Esophagus muscularis mucosa (tissue), 4 donors: ENCODE data around the gene CDKL5. TPM values are rescaled to one million over a fixed set of nuclear protein-coding genes. Genes with fewer than 3 reads are reported as not detected.
"Not testable (repeated sequence)": the region's sequence is repeated elsewhere in the genome, so short reads cannot be mapped to it uniquely, and the experiment has no call there.

ENCODE experiments used
- DNase-seq: peaks from one replicate; pipeline ENCODE4 v3.0.0-alpha.2; 2017; ENCODE audit errors: extremely low spot score
- H3K27ac ChIP-seq, 4 donors: fragments of 200-600 bp; sonication (generic); replicated peaks in 1 of 4; 1 replicate in 3 of 4; 2 replicates in 1 of 4; pipeline ENCODE4 v1.5.1; 2016 to 2019; ENCODE audit warnings: mild to moderate bottlenecking in 1 of 4
- H3K27me3 ChIP-seq, 4 donors: fragments of 200-600 bp; sonication (generic); one replicate each; pipeline versions ENCODE4 v1.5.1 to v1.6.0; 2016 to 2019
- H3K36me3 ChIP-seq, 4 donors: fragments of 200-600 bp; sonication (generic); one replicate each; pipeline ENCODE4 v1.5.1; 2016 to 2019
- H3K4me1 ChIP-seq, 4 donors: fragments of 200-600 bp; sonication (generic); one replicate each; pipeline ENCODE4 v1.5.1; 2016 to 2019
- H3K4me3 ChIP-seq, 4 donors: fragments of 200-600 bp; sonication (generic); 1 replicate in 2 of 4; 2 replicates in 2 of 4; pipeline ENCODE4 v1.5.1; 2016 to 2019; ENCODE audit warnings: mild to moderate bottlenecking in 4 of 4, moderate library complexity in 1 of 4
- H3K9me3 ChIP-seq, 4 donors: fragments of 200-600 bp; sonication (generic); 1 replicate in 3 of 4; 2 replicates in 1 of 4; pipeline ENCODE4 v1.5.1; 2016 to 2019
- EP300 ChIP-seq: sonication (generic); formaldehyde crosslinking; IDR thresholded peaks from one replicate; pipeline ENCODE4 v1.6.1; 2017; ENCODE audit warnings: antibody characterized with exemption
- POLR2A ChIP-seq: fragments of 450-650 bp; IDR thresholded peaks from one replicate; pipeline ENCODE4 v1.6.1; 2017; ENCODE audit warnings: antibody characterized with exemption, moderate library complexity, mild to moderate bottlenecking, low read depth
- POLR2AphosphoS5 ChIP-seq, 2 donors: sonication (generic); formaldehyde crosslinking; IDR thresholded peaks; one replicate each; pipeline ENCODE4 v1.6.1; 2017; ENCODE audit warnings: antibody characterized with exemption in 2 of 2
- WGBS: methylation state at CpG from one replicate; pipeline ENCODE4 v1.1.5; 2018; 5-methylcytosine and 5-hydroxymethylcytosine counted together
- intact Hi-C: fragments of 100-400 bp; cut with DNase I; formaldehyde crosslinking; loops from one replicate; pipeline ENCODE4 v1.15.1; 2023
- total RNA-seq, 4 donors: library from RNA; depleted of rRNA; stranded (reverse); fragments of >200 nt; gene quantifications; one replicate each; pipeline versions ENCODE4 v1.1.0 to v1.2.1, GENCODE V29; 2016
- TF ChIP-seq, protein P1 (sequence below), 3 experiments: fragments of 200-600 bp in 2 of 3; fragments of 450-650 bp in 1 of 3; sonication (generic) in 2 of 3; IDR thresholded peaks; one replicate each; pipeline ENCODE4 v1.5.1; 2017 to 2019; ENCODE audit warnings: antibody characterized with exemption in 3 of 3, mild to moderate bottlenecking in 2 of 3, moderate library complexity in 1 of 3

Gene CDKL5
- total RNA-seq, 4 donors from 2014 or later = 3.7 to 6.5 (median 4.6) TPM

DNA sequence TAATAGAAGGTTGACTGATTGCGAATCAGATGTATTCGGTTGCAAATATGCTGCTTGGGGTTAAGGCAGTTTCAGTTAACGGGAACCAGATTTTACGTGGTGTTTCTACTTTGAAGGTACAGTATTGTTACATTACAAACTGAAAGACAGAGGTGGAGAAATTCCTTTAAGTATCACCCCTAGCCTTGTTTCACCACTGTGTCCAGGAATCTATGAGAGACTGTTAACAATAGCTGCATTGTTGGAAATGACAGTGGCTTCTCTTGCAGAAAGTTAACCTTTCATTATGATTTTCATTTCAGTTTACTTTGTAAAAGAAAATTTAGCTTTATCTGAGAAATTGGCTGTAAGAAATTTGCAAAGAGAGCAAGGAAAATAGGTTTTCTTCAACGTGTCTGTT, 2.6 kb downstream of the CDKL5 start:
- WGBS = 54% methylated on average over 5 of the region's 5 CpGs
- TF ChIP-seq POLR2A (no peak), POLR2AphosphoS5 (IDR thresholded peaks at IDR 0.05) (no peak), EP300 (no peak)
- TF ChIP-seq, protein P1, sequence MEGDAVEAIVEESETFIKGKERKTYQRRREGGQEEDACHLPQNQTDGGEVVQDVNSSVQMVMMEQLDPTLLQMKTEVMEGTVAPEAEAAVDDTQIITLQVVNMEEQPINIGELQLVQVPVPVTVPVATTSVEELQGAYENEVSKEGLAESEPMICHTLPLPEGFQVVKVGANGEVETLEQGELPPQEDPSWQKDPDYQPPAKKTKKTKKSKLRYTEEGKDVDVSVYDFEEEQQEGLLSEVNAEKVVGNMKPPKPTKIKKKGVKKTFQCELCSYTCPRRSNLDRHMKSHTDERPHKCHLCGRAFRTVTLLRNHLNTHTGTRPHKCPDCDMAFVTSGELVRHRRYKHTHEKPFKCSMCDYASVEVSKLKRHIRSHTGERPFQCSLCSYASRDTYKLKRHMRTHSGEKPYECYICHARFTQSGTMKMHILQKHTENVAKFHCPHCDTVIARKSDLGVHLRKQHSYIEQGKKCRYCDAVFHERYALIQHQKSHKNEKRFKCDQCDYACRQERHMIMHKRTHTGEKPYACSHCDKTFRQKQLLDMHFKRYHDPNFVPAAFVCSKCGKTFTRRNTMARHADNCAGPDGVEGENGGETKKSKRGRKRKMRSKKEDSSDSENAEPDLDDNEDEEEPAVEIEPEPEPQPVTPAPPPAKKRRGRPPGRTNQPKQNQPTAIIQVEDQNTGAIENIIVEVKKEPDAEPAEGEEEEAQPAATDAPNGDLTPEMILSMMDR (IDR thresholded peaks at IDR 0.05) = no peak
- no peak overlapping the region for H3K27ac ChIP-seq
- no peak for DNase-seq
- no peaks in the 10 kb centered on the region for H3K9me3 ChIP-seq
- no peak overlapping the region for H3K4me3 ChIP-seq
- H3K27me3 ChIP-seq = peaks cover 0 to 3% (median 0%) of the 10 kb centered on the region in 4 donors
- intact Hi-C loops = loop anchor here (10.0 kb wide), 2 partner anchors 247 to 467 kb away; partner anchors contain the start of gene RS1
- peaks cover 0 to 19% (median 9%) of the 10 kb centered on the region in 4 donors for H3K4me1 ChIP-seq
- H3K36me3 ChIP-seq = no peaks in the 10 kb centered on the region

DNA sequence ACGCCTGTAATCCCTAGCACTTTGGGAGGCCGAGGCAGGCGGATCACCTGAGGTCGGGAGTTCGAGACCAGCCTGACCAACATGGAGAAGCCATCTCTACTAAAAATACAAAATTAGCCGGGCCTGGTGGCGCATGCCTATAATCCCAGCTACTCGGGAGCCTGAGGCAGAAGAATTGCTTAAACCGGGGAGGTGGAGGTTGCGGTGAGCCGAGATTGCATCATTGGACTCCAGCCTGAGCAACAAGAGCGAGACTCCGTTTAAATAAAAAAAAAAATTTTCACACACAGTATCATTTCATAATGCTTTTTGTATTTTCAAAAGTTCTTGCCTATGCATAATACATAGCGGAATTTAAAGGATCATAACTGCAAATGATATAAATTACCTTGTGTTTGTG, 7.9 kb downstream of the CDKL5 start:
- H3K27ac ChIP-seq, H3K4me3 ChIP-seq, H3K4me1 ChIP-seq, intact Hi-C loops, H3K27me3 ChIP-seq, H3K36me3 ChIP-seq, DNase-seq, H3K9me3 ChIP-seq: not testable (repeated sequence)
- 93% methylated on average over 14 of the region's 14 CpGs for WGBS

DNA sequence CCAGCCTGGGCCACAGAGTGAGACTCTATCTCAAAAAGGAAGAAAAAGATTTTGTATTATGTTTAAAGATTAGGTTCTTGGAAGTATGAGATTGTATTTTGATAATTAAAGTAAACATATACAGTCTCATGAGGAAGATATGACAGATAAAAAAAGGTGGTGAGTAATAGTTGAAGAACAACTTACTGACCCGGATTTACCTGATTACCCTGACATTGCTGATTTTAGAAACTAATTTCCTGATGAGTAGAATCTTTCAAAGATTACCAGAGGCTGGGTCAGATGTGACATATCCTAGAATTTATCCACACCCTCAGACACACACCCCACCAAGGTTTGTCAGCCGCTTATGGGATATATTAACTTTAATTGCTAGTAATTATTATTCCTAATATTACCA, 9.5 kb downstream of the CDKL5 start:
- H3K4me3 ChIP-seq = no peak overlapping the region
- no peak for DNase-seq
- WGBS = 81% methylated on average over 2 of the region's 2 CpGs
- no peaks in the 10 kb centered on the region for H3K9me3 ChIP-seq
- intact Hi-C loops = no loop called here
- H3K27ac ChIP-seq = no peak overlapping the region
- TF ChIP-seq EP300 = no peak
- TF ChIP-seq, protein P1 (IDR thresholded peaks at IDR 0.05) = no peak
- H3K27me3 ChIP-seq = no peaks in the 10 kb centered on the region
- H3K4me1 ChIP-seq = no peaks in the 10 kb centered on the region
- H3K36me3 ChIP-seq = no peaks in the 10 kb centered on the region

DNA sequence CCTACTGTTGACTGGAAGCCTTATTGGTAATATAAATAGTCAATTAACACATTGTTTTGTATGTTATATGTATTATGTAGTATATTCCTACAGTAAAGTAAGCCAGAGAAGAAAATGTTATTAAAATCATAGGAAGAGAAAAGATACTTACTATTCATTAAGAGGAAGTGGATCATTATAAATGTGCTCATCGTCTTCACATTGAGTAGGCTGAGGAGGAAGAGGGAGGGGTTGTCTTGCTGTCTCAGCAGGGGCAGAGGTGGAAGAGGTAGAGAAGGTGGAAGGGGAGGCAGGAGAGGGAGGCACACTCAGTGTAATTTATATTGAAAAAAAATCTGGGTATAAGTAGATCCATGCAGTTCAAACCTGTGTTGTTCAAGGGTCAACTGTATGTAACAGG, 10.6 kb downstream of the CDKL5 start:
- Histone ChIP-seq H3K9me3 (no peaks in the 10 kb centered on the region), H3K27ac (no peak overlapping the region), H3K36me3 (no peaks in the 10 kb centered on the region), H3K27me3 (no peaks in the 10 kb centered on the region), H3K4me3 (no peak overlapping the region), H3K4me1 (no peaks in the 10 kb centered on the region)
- no peak for DNase-seq
- TF ChIP-seq, protein P1 (IDR thresholded peaks at IDR 0.05) = no peak
- no peak for TF ChIP-seq EP300
- TF ChIP-seq POLR2AphosphoS5 (IDR thresholded peaks at IDR 0.05) = no peak
- no peak for TF ChIP-seq POLR2A
- intact Hi-C loops = no loop called here
- 90% methylated on average over 1 of the region's 1 CpG for WGBS

DNA sequence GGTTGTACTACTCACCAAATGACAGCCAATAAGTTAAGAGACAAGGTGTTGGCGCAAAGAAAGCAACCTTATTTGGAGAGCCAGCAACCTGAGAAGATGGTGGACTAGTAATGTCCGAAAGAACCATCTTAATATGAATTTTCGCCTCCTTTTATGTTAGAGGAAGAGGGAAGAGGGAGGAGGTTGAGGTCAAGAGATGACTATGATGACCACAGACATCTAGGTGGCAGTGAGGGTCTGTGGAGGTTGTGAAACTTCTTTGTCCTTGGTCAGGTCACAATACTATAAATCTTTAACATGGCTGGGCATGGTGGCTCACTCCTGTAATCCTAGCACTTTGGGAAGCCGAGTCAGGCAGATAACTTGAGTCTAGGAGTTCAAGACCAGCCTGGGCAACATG, 15.4 kb downstream of the CDKL5 start:
- H3K27me3 ChIP-seq = no peaks in the 10 kb centered on the region
- no peak overlapping the region for H3K4me3 ChIP-seq
- no peak overlapping the region for H3K27ac ChIP-seq
- no peaks in the 10 kb centered on the region for H3K4me1 ChIP-seq
- H3K9me3 ChIP-seq = no peaks in the 10 kb centered on the region
- 82% methylated on average over 4 of the region's 4 CpGs for WGBS
- no peaks in the 10 kb centered on the region for H3K36me3 ChIP-seq
- TF ChIP-seq, protein P1 (IDR thresholded peaks at IDR 0.05) = no peak
- TF ChIP-seq EP300 = no peak
- TF ChIP-seq POLR2A = no peak
- no peak for TF ChIP-seq POLR2AphosphoS5 (IDR thresholded peaks at IDR 0.05)
- DNase-seq = no peak
- intact Hi-C loops = no loop called here
